ENCODE results near the gene DBET.
"Not testable (repeated sequence)": the region's sequence is repeated elsewhere in the genome, so short reads cannot be mapped to it uniquely, and the experiment has no call there.

GRCh38 chr4:190022614-190023281 is 41.6 kb upstream of the DBET start:
- TF ChIP-seq, protein P1, sequence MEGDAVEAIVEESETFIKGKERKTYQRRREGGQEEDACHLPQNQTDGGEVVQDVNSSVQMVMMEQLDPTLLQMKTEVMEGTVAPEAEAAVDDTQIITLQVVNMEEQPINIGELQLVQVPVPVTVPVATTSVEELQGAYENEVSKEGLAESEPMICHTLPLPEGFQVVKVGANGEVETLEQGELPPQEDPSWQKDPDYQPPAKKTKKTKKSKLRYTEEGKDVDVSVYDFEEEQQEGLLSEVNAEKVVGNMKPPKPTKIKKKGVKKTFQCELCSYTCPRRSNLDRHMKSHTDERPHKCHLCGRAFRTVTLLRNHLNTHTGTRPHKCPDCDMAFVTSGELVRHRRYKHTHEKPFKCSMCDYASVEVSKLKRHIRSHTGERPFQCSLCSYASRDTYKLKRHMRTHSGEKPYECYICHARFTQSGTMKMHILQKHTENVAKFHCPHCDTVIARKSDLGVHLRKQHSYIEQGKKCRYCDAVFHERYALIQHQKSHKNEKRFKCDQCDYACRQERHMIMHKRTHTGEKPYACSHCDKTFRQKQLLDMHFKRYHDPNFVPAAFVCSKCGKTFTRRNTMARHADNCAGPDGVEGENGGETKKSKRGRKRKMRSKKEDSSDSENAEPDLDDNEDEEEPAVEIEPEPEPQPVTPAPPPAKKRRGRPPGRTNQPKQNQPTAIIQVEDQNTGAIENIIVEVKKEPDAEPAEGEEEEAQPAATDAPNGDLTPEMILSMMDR (IDR thresholded peaks at IDR 0.05): not testable (repeated sequence)
- not testable (repeated sequence) for TF ChIP-seq POLR2A (IDR thresholded peaks at IDR 0.05)

All from testis (tissue), 2 donors.